Lung (tissue), 12 donors: Measurements from ENCODE around the gene SEC14L5. TPM values are rescaled to one million over a fixed set of nuclear protein-coding genes. Genes with fewer than 3 reads are reported as not detected.

Experiments used
- ATAC-seq: fragments of 200-7000 bp; cut with Tn5 transposase; one replicate; pipeline ENCODE4 v1.9.1; 2020; ENCODE audit warnings: moderate number of reproducible peaks; ENCODE audit not compliant: insufficient read depth, low FRiP score
- DNase-seq, 3 donors: peaks; one replicate each; pipeline ENCODE4 v3.0.0-alpha.2; 2013 to 2017
- H3K27ac ChIP-seq, 2 donors: one replicate each; pipeline ENCODE4 v1.5.1; 2013; ENCODE audit warnings: mild to moderate bottlenecking in 2 of 2, moderate library complexity in 2 of 2, control low read depth in 1 of 2, inconsistent platforms in 1 of 2, low read depth in 1 of 2, low read length in 1 of 2
- H3K27me3 ChIP-seq, 3 donors: one replicate each; pipeline ENCODE4 v1.5.1; 2013; ENCODE audit warnings: low read length in 2 of 3; ENCODE audit not compliant: control insufficient read depth in 3 of 3, insufficient read depth in 3 of 3
- H3K36me3 ChIP-seq, 4 donors: one replicate each; pipeline ENCODE4 v1.5.1; 2013; ENCODE audit warnings: low read length in 4 of 4, mild to moderate bottlenecking in 1 of 4, moderate library complexity in 1 of 4; ENCODE audit not compliant: control insufficient read depth in 4 of 4, insufficient read depth in 4 of 4
- H3K4me1 ChIP-seq, 5 donors: one replicate each; pipeline ENCODE4 v1.5.1; 2013; ENCODE audit warnings: low read length in 5 of 5, mild to moderate bottlenecking in 2 of 5, moderate library complexity in 1 of 5; ENCODE audit not compliant: control insufficient read depth in 5 of 5, insufficient read depth in 5 of 5
- H3K4me3 ChIP-seq: one replicate; pipeline ENCODE4 v1.5.1; 2013; ENCODE audit warnings: mild to moderate bottlenecking, control low read depth, moderate library complexity
- H3K9ac ChIP-seq, 2 donors: one replicate each; pipeline ENCODE4 v1.5.1; 2013; ENCODE audit warnings: low read length in 2 of 2, control low read depth in 1 of 2; ENCODE audit not compliant: insufficient read depth in 1 of 2
- H3K9me3 ChIP-seq, 4 donors: one replicate each; pipeline ENCODE4 v1.5.1; 2013; ENCODE audit warnings: low read length in 3 of 4, mild to moderate bottlenecking in 1 of 4, moderate library complexity in 1 of 4; ENCODE audit not compliant: control insufficient read depth in 4 of 4, insufficient read depth in 3 of 4
- CTCF ChIP-seq: IDR thresholded peaks from 2 replicates; pipeline ENCODE4 v1.5.1; 2012; ENCODE audit warnings: mild to moderate bottlenecking; ENCODE audit errors: control extremely low read depth, extremely low read depth
- WGBS, 2 donors: extraction: QIAGEN DNeasy Blood & Tissue Kit; methylation state at CpG; one replicate each; pipeline ENCODE4 v1.1.7; 2013; 5-methylcytosine and 5-hydroxymethylcytosine counted together
- polyA plus RNA-seq, 2 donors: library from polyadenylated mRNA; stranded (reverse); fragments of 200-250 nt; gene quantifications; one replicate each; pipeline ENCODE4 v1.2.1, GENCODE V29; 2013
- total RNA-seq, 2 donors: library from RNA; depleted of rRNA in 1 of 2; stranded (reverse); fragments of >200 nt in 1 of 2; gene quantifications; one replicate each; pipeline ENCODE4 v1.2.1, GENCODE V29; 2014 to 2021
- donor health status: control.
- donor health status: control.
- donor health status: Bipolar disorder and iron deficiency.
- donor health status: healthy.
- donor health status: DM: yes; HTN: yes; CAD: no.

Gene SEC14L5
- total and polyA plus RNA-seq, 4 donors = 0.10 to 0.98 (median 0.28) TPM

GRCh38 chr16:5062051-5062450 lies 103.9 kb downstream of the SEC14L5 start:
- Histone ChIP-seq H3K9ac (no peak overlapping the region), H3K9me3 (no peaks in the 10 kb centered on the region), H3K27ac (no peak overlapping the region), H3K4me1 (peaks cover 0 to 20% (median 8%) of the 10 kb centered on the region in 5 donors), H3K4me3 (no peak overlapping the region), H3K27me3 (no peaks in the 10 kb centered on the region), H3K36me3 (peaks cover 0 to 2% (median 0%) of the 10 kb centered on the region in 4 donors)
- no peak for DNase-seq
- no peak for TF ChIP-seq CTCF
- ATAC-seq = no peak
- WGBS, 2 donors = 89 to 94% methylated on average over 11 of the region's 11 CpGs

GRCh38 chr16:5062790-5063765 lies 104.9 kb downstream of the SEC14L5 start:
- Histone ChIP-seq H3K9ac (no peak overlapping the region), H3K4me1 (peaks cover 0 to 20% (median 8%) of the 10 kb centered on the region in 5 donors), H3K4me3 (no peak overlapping the region), H3K27ac (no peak overlapping the region), H3K36me3 (peaks cover 0 to 2% (median 0%) of the 10 kb centered on the region in 4 donors), H3K9me3 (no peaks in the 10 kb centered on the region), H3K27me3 (no peaks in the 10 kb centered on the region)
- DNase-seq = no peak
- no peak for ATAC-seq
- WGBS, 2 donors = 77 to 82% methylated on average over 19 of the region's 19 CpGs
- no peak for TF ChIP-seq CTCF

GRCh38 chr16:5064915-5065314 lies 106.8 kb downstream of the SEC14L5 start:
- Histone ChIP-seq H3K36me3 (no peaks in the 10 kb centered on the region), H3K9me3 (no peaks in the 10 kb centered on the region), H3K4me3 (no peak overlapping the region), H3K27ac (peak overlapping the region in 1 of 2 donors; percentile 82), H3K4me1 (peaks cover 0 to 20% (median 8%) of the 10 kb centered on the region in 5 donors), H3K27me3 (no peaks in the 10 kb centered on the region), H3K9ac (no peak overlapping the region)
- DNase-seq = peak; percentile 86 to 95 (median 90)
- no peak for TF ChIP-seq CTCF
- peak; percentile 61 for ATAC-seq
- 53 to 69% methylated on average over 7 of the region's 7 CpGs for WGBS, 2 donors
